ENCODE data around the gene SEMA5B.

DNA sequence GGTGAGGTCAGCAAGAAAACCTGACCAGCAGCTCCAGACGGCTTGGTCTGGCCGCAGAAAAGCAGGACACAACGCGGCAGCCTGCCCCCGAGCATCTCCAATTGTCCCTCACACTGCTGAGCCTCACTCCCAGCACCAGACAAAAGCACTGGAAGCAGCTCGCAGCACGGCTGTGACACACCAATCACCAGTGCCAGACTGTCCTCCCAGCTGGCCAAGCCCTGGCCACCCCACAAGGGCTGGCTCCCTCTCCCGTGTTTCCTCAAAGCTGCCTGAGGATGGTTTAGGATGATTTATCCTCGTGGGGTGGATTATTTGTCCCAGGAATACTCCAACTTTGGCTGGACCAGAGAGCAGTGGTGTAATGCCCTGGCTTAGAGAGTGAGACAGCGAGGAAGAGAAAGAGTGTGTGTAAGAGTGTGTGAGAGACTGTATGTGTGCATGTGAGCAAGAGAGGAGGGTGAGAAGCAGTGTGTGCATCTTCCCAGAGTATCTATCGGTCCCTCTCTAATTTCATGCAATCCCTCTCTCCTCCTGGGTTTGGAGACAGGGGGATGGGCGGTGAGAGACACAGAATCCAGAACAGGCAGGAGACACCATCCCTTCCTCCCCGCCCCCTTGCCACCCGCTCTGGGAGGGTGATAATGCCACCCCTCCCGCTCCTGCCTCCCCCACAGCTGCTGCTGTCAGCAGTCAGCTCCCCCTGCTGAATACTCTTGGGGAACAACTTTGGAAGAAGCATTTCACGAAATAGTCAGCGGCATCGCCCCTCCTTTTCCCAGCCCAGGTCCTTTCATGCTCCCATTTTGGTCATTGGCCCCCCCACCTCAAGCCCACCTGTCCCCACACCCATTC, 34.2 kb downstream of the SEMA5B start:
- TF ChIP-seq, protein P1, sequence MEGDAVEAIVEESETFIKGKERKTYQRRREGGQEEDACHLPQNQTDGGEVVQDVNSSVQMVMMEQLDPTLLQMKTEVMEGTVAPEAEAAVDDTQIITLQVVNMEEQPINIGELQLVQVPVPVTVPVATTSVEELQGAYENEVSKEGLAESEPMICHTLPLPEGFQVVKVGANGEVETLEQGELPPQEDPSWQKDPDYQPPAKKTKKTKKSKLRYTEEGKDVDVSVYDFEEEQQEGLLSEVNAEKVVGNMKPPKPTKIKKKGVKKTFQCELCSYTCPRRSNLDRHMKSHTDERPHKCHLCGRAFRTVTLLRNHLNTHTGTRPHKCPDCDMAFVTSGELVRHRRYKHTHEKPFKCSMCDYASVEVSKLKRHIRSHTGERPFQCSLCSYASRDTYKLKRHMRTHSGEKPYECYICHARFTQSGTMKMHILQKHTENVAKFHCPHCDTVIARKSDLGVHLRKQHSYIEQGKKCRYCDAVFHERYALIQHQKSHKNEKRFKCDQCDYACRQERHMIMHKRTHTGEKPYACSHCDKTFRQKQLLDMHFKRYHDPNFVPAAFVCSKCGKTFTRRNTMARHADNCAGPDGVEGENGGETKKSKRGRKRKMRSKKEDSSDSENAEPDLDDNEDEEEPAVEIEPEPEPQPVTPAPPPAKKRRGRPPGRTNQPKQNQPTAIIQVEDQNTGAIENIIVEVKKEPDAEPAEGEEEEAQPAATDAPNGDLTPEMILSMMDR (IDR thresholded peaks at IDR 0.05), result no peak
- no peak for TF ChIP-seq EZH2 (IDR thresholded peaks at IDR 0.05; ENCODE audit: borderline replicate concordance, insufficient read depth, low read depth, low read length, poor library complexity, severe bottlenecking)
